Skin of body (tissue), 2 donors: Measurements from ENCODE around the gene RBPJL. TPM values are rescaled to one million over a fixed set of nuclear protein-coding genes. Genes with fewer than 3 reads are reported as not detected.
A peak's percentile ranks its signal among the peaks of the same experiment; 100 is the strongest.

Source experiments
- DNase-seq: peaks from one replicate; lab custom pipeline; 2025; lab: John Stamatoyannopoulos, UW
- total RNA-seq: library from RNA; depleted of rRNA; stranded (reverse); fragments of >200 nt; gene quantifications from one replicate; pipeline ENCODE4 v1.2.3, GENCODE V29; 2014

RBPJL gene, protein sequence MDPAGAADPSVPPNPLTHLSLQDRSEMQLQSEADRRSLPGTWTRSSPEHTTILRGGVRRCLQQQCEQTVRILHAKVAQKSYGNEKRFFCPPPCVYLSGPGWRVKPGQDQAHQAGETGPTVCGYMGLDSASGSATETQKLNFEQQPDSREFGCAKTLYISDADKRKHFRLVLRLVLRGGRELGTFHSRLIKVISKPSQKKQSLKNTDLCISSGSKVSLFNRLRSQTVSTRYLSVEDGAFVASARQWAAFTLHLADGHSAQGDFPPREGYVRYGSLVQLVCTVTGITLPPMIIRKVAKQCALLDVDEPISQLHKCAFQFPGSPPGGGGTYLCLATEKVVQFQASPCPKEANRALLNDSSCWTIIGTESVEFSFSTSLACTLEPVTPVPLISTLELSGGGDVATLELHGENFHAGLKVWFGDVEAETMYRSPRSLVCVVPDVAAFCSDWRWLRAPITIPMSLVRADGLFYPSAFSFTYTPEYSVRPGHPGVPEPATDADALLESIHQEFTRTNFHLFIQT
- not detected for total RNA-seq

DNA sequence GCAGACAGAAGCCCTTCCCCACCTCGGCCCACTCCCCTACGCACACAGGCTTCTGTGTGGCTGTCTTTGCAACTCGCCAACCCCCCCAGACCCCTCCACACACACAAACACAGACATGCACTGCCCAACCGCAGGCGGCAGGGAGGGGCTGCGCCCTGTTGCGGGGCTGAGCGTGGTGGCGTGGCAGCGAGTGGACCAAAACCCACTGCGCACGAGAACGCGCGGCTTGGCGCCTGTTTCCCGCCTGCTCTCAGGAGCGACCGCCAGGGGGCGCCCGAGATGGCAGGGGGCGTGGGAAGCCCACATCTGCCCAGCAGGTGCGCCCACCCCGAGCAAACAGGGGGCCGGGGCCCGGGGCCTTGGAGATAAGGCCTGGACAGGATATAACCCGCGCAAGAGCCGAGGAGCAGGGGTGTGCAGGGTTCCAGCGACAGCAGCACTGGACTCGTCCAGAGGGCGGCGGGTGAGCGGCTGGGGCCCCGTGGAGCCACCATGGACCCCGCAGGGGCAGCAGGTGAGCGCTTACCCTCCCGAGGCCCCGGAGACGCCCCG is at the start of gene RBPJL:
Gene RBPJL (plus strand): TSS at position 410 of the 552 bp plus-strand sequence. CDS start 83 bp downstream, at position 493.
- no peak for DNase-seq

DNA sequence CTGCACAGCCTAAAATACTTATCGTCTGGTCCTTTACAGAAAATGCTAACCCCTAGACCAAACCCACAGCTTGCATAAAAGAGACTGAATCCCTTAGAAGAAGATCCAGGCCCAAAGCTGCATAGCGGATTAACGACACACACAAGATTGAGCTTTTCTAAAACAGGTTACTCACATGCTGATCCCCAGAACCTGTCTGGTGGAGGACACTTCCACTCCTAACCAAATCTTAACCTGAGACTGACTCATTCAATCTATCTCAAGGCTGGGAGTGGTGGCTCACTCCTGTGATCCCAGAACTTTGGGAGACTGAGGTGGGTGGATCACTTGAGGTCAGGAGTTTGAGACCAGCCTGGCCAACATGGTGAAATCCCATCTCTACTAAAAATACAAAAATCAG is 49.5 kb upstream of the RBPJL start:
- no peak for DNase-seq

GRCh38 chr20:45257711-45258110 is 48.9 kb upstream of the RBPJL start:
- no peak for DNase-seq

GRCh38 chr20:45258259-45258658 is 48.4 kb upstream of the RBPJL start:
- no peak for DNase-seq

DNA sequence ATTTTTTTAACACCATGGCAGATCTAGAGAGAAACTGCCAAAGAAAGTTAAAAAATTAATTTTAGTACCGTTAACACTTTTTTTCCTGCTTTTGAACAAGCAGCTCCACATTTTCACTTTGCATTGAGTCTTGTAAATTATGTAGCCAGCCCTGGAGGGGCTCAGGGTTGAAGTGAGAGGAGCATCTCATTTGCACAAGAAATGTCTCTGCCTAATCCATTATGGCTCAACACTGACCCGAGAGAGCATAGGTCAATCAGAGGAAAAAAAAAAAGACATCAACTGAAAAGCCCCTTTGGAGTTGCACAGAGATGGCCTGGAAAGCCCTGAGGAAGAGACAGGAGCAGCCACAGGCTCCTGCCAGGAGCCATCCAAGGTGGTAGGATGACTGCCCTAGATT is 48.0 kb upstream of the RBPJL start:
- no peak for DNase-seq

DNA sequence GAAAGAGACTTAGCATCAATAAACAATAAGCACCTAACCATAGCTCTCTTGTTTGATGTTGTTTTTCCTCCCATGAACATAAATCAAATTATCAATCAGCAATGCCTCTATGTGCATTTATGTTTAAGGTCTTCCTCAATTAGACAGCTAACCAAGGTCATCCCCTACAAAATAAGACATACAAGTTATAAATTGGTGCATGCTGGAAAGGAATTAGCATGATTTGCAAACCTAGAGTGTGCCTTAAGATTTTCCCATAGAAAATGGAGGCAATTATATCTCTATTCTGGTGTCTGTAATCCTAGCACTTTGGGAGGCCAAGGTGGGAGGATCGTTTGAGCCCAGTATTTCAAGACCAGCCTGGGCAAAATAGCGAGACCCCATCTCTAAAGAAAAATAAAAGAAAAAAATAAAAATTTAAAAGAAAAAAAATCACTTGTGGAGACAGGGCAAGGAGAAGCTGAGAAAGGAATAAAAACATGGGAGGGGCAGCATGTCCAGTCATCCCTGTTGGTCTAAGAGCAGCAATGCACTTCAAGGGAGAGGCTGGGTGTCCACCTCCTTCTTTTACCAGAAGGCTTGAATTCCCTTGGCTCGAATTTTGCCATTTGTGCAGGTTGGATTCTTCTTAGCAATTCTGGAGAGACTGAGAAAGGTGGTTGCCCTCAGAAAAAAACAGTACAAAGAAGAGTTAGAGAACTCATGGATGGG is 42.9 kb upstream of the RBPJL start:
- no peak for DNase-seq

DNA sequence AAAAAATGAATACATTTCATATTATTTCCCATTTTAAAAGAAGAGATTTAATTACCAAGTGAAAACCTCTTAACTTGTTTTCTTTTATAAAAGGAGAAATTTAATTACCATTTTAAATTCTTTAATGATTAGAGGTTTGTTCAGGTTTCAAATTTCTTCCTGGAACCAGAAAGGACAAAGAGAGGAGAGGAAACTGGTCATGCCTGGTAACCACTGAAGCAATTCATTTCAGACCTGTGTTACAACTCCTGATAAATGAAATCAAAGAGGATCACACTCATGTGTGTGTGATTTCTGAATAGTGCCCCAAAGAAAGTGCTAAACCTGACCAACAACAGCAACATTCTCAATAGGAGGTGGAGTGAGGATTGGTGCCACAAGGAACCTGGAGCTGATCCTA is 39.7 kb upstream of the RBPJL start:
- DNase-seq: no peak

GRCh38 chr20:45268531-45268930 is 38.1 kb upstream of the RBPJL start:
- no peak for DNase-seq

DNA sequence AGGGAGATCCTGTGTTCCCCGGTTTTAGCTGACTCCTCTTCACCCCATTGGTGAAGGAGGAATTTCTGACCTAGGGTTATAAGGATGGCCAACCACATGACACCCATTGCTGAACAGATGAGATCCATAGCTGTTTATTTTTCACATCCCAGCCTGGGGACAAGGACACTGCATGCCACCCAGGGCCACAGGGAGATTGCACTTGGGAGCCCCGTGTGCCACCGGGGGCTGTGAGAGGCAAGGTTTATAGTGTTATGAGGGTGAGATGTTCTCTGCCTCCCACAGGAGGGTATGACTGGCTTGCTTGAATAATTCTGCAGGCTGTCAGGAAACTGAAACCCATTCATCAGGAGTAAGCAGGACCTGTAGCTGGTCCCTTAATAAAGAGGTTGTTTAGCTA is 37.6 kb upstream of the RBPJL start:
- DNase-seq: no peak

DNA sequence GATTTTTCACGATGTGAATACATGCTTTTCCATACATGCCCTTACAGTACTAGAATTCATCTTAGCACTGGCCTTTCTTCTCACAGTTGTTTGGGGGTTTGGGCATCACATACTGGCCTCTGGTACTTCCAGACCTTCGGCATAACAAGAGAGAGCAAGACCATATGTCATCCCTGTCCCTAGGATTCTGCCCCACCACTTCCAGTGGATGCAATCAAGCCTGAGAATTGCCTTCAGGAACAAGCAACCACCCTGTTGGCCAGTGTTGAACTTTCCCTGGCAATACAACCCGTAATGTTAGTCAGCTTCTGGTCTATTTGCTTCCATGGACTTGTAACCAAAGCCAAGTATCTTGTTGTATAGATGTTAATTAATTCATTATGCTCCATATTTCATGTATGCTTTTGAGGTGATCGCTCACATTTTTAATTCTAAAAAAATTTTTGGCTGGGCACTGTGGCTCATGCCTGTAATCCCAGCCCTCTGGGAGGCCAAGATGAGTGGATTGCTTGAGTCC is 36.8 kb upstream of the RBPJL start:
- no peak for DNase-seq

DNA sequence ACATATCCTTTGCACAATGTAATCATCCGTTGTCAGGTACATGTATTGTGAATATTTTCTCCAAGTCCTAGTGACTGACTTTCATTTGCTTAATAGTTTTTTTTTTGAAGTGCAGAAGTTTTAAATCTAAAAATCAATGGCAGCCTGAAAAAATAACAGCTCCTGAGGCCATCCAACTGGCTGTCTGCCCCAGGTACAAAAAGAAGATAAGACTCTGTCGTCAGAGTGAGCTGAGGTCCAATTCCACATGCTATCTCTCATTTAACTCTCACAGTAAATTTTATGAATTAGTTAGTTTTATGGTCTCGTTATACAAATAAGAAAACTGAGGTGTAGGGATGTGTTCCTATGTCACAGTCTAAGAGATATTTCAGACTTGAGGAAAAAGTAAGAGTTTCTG is 31.3 kb upstream of the RBPJL start:
- DNase-seq: no peak

GRCh38 chr20:45279992-45280391 is 26.6 kb upstream of the RBPJL start:
- DNase-seq: no peak

DNA sequence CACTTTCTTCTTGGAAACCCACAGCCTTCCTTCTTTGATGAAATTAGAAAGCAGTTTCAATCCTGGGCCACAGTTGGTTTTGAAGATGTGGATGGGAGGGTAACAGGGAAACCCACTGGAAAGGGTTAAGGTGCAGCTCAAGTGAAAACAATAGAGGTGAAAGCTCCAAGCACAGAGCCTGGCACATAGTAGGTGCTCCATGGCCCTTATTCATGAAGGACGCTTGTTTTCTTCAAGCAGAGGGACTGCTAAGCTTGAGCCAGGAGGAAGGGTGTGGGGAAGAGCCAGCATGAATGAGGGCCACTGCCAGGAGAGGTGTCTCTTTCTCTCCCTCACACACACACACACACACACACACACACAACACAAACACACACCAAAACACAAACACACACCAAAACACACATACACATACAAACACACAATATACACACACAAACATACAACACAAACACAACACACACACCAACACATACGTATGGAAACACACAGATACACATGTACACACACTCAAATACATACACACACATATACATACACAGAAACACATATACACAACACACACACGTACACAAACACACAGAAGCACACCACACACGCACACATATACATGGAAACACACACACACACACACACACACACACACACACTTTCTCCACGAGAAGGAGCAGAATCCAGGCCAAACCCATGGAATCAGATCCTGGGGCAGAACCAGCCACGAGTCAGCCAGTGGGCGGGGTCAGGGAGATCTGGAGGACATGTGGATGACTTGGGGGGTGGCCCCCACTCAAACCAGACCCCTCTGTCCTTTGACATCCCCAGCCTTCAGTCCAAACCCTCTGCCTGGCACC is 23.7 kb upstream of the RBPJL start:
- no peak for DNase-seq

- no peak for DNase-seq
These were observed 23.0 kb upstream of the RBPJL start for GRCh38 chr20:45283551-45284057.

DNA sequence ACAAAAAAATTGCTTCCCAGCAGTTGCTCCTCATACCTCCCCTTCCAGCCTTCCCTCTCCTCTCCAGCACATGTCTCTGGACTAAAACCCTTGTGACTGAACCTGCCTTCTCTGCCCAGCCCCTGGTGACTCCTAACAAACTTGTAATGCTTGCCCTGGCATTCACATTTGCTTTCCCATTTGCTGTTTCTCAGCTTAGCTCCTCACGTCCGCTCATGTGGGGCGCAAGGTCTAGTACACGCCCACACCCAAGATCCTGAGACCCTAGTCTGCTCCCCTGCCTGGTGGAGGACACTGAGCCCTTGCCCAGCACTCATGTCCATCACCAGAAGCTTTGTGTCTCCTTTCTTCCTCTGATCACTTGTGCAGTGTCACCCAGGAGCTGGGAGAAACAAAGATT is 18.3 kb upstream of the RBPJL start:
- DNase-seq: no peak

GRCh38 chr20:45288860-45289259 is 17.8 kb upstream of the RBPJL start:
- no peak for DNase-seq

DNA sequence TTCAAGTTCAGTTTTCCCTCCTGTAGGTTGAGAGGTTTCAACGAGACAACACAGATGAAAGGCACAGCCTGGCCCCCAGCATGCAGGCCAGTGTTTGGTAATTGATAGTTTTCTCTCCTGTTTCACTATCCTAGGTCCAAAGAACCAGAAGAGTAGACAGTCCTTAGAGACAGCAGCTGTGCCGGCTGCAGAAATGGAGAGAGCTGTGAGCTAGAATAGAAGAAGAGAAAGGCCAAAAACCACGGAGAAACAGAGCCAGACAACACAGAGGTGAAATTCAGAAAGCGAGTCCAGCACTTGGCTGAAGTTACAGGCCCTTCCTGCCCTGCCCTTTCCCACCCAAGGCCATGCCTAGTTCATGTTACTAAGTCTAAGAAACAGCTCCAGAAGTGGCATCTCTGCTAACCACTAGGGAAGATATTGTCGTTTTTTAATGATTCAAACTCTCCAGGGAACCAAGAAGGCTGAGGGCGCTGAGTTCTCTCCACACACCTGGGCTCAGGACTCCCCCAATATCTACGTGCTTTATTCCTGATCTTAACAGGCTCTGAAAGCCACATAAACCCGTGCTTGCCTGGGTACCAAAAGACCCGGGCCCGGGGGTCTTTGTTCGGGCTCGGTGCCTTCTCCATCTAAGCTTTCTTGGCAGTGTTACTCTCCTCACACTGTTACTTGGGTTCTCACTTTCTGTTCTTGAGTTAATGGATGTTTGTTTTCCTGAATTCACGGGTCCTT is 16.5 kb upstream of the RBPJL start:
- DNase-seq: no peak

DNA sequence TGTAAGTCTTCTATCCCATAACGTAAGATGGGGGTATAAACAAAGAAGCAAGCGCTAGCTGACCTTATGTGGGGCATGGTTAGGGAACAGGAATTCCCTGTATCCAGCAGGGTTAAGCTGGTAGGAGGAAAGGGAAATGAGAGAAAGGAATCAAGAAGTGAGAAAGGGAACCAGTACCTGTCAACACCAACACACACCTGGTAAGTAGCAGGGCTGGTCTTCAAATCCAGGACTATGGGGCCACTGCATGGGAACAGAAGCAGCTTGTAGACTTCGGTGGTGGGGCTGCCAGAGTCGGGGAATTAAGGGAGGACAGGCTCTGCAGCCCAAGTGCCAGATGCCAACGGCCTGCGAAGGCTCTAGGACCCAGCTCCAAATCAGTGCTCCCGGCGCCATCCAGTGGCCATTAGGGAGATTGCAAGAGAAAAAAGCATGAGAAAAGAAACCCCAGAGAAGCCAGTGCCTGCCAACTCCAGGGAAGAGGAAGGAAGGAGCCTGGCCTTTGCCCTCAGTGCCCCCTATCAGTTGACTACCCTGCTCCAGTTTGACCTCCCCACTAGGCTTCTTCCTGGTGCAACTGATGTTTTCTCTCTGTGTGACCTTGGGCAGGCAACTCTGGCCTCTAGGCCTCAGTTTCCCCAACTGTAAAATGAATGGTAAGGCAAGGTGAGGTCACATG is 15.8 kb upstream of the RBPJL start:
- peak; percentile 40 for DNase-seq

GRCh38 chr20:45291526-45291925 is 15.1 kb upstream of the RBPJL start:
- no peak for DNase-seq

GRCh38 chr20:45292343-45292742 is 14.3 kb upstream of the RBPJL start:
- DNase-seq: no peak
